Right kidney (tissue), 1 donor: ENCODE results near the gene CCDC93.
"Not testable (repeated sequence)": the region's sequence is repeated elsewhere in the genome, so short reads cannot be mapped to it uniquely, and the experiment has no call there.

ENCODE experiments used
- DNase-seq: peaks from one replicate; pipeline ENCODE4 v3.0.0-alpha.2; 2016

Gene CCDC93

DNA sequence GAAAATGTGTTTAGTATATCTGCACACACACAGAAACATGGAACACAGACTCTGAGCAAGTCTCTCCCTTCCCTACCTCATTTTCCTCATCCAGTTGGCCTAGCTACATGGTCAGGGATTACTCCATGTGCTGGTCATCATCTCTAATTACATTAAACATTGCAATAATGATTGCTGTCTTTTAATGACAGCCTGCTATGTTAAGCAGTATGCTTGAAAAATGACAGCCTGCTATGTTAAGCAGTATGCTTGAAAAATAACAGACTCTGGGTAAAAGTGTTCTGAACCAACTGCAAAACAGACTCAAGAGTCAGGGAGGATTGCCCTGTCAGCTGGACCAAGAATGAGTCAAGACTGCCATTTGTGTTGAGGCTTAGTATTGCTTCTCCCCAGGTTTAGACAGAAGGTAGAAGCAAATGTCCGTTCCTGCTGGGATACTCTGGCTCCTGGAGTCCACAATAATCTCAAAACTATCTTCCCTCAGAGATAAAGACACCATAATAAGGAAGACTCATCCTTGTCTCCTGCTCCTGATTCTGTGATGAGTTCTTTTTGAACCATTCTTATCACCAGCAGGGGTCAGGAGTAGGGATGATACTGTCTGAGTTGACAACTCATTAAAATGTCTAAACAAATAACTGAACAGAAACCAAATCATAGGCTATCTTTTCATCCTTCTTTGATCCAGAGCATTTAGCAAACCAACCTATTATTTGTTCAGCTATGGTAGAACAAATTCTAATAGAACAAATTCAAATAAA is 57.7 kb downstream of the CCDC93 start:
- DNase-seq: no peak

- DNase-seq: no peak
These were observed 60.6 kb downstream of the CCDC93 start for GRCh38 chr2:117953231-117953630.

DNA sequence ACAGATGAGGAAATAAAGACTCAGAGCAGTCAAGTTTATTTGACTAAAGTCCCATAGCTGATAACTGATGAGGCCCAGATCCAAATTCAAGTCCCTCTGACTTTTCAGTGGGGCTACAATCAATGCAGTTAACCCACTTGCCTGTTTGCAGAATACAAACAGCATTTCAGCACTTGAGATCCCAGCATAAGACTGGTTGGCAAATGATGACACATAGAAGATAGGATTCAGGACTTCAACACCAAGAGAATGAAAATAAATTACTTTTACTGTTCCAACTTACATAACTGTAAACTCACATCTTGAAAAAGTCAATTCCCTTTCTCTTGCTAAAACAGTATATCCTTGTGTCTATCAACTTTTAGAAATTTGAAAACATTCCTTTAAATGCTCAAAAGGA is 61.2 kb downstream of the CCDC93 start:
- no peak for DNase-seq

DNA sequence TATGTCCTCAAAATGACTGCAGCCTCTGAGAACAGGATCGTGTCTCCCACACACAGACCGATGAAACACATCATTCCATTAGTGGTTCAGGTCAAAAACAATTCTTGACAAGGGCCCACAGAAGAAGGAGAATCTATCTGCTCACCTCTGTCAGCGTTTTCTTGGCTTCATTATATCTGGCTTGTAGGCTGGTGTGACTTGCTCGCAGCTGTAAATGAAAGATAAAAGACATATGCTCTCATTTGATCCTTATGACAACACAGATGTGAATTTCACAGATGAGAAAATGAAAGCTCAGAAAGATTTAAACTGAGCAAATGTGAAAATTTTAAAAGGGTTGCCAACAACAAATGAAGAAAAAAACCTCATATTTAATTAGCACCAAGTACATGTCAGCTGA is 61.6 kb downstream of the CCDC93 start:
- no peak for DNase-seq

DNA sequence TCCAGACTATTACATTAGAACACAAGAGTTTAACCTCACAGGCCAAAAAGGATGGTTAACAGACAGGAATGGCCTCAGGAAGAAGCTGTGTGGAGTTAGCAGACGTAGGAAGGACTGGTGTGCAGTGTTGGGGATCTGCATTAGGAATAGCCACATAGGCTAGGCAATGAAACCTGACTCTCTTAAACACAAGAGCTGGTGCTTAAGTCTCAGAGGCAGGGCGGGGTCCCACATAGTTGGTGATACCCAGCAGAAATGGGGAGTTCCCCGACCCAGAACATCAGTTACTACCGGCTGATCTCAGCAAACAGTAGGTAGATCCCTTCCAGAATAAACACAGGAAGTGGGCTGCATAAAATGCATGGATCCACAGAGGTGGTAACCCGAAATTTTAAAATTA is 64.1 kb downstream of the CCDC93 start:
- no peak for DNase-seq

DNA sequence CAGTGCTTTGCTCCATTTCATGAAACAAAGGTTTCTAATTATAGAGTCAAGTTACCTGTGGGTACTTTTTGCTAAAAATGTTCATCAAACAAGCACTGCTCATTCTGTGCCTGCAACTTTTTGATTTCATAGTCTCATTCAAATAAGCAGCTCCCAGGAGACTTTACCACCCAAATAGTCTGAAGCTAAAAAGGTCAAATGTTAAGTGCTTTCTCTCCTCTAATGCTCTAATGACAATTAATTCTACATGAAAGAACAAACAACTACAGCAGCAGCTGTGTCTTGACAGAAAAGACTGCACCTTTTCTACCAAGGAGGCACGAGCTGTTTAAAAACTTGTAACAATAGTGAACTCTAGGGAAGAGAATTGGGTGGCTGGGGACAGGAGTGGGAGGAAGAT is 65.3 kb downstream of the CCDC93 start:
- no peak for DNase-seq

DNA sequence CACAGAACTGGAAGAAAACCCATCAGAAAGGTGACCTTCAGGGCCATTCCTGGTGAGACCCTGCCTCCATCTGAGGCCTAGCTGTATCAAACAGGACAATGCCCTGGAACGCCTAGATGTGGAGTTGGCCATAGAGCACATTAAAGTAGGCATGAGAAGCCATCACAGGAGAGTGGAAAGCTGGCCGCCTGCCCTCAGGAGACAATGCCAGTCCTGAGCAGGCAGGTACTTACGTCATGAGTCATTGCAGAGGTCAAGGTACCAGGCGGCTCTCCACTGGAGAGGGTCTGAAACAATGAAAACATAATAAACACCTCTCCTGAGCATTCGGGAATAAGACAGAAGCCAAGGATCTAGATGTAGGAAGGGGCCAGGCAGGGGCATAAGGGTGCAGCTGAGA is 68.6 kb downstream of the CCDC93 start:
- DNase-seq: no peak

DNA sequence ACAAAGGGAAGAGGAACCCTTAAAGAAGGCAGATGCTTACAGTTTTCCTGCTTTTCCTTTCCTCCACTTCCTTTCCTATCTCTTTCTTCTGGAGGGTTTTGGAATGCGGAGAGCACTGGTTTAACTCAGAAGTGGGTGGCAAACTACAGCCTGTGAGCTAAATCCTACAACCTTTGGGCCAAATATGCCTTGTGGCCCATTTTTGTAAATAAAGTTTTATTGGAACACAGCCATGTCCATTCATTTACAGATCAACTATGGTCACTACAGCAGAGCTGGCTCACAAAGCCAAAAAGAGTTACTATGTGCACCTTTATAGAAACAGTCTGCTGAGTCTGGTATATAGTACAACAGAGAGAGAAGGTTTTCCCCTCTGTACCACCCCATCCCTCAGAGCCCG is 69.1 kb downstream of the CCDC93 start:
- DNase-seq: no peak

GRCh38 chr2:117943013-117943672 is 70.7 kb downstream of the CCDC93 start:
- no peak for DNase-seq

- no peak for DNase-seq
These were observed 71.3 kb downstream of the CCDC93 start for GRCh38 chr2:117942551-117942950.

GRCh38 chr2:117941693-117942092 is 72.2 kb downstream of the CCDC93 start:
- no peak for DNase-seq

DNA sequence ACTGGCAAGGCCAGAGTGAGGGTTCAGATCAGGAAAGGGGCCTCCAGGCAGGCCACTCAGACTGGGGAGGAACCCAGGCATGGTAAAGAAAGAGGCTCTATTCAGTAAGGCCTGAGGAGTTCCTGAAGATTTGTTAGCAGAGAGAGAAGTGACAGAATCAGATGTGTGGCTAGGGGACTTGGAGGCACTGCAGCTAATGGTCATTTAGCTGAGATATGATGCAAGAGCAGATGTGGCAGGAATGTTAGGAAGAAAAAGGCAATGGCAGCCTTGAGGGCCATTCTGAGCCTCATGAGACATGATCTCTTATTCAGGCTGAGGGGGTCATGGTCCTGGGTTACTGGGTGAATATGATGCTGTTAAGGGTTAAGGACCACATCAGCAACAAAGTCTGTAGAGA is 73.4 kb downstream of the CCDC93 start:
- no peak for DNase-seq

DNA sequence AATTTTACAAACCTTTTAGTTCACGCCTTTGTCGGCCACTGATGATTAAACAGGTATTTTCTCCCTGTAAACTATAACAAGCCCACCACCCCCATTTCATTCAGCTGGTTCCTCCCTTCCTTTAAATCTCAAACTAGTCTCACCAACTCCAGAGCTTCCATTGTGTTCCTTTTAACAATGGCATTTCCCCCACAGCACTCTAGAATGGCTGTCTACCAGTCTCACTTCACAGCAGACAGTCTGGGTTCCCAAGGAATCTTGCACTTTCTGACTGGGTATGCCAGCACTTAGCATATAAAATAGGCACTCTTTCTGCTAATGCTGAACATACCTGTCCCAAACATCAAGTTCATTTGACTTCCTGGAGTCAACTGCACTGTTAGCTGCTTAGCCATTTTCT is 75.3 kb downstream of the CCDC93 start:
- DNase-seq: no peak

GRCh38 chr2:117936871-117937428 is 76.9 kb downstream of the CCDC93 start:
- DNase-seq: no peak

GRCh38 chr2:117935954-117936353 is 77.9 kb downstream of the CCDC93 start:
- DNase-seq: no peak

DNA sequence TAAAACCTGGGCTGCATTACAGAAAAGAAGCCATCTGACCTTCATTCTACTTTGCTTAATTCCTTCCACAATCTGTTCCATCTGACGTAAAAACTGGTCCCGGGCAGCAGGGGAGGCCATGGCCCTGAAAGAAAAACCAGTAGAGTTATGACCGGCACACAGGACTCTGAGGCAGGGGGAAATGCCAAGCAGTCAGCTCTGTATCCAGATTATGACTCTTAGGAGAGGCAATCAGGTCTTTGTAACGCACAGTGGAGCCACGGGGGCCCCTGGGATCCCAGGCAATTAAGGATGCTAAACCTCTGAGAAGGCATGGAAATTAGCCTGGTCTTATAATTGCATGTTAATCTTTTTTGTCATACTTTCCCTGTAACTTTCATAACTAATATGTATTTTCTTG is 78.4 kb downstream of the CCDC93 start:
- no peak for DNase-seq

DNA sequence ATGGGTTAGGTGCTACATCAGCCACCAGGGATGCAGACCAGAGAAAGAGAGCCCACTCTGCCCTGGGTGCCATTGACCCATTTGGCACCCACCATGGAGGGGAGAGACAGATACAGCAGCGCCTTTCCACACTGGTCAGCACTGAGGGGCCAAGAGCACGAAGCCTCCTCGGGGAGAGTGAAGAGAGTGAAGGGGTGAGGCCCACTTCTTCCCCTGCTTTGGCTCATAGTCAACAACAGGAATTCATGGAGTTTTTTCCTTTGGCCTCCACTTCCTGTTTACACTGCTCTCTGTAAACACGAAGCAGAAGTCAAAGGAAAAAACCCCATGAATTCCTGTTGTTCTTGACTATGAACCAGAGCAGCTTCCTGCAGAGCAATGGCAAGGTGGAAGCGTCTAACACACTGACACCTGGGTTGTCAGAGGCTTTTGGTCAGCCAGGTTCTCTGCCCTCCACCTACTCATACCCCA is 80.0 kb downstream of the CCDC93 start:
- no peak for DNase-seq

DNA sequence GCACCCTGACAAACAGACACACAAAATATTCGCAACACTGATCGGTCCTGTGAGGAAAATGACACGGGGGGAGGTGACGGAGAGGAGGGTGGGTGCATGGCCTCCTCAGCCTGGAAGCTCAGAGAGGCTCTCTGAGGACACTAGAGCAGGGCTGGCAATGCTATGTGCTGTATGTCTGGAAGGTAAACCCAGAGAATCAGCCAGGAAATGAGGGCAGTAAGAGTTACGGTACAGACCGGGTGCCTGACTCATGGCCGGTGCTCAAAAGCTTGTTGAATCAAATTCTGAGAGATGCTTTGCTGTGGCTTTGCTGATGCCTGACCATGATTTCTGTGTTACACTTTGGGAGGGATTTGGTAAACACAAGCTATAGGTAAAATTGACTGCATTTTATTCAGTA is 81.9 kb downstream of the CCDC93 start:
- DNase-seq: no peak

DNA sequence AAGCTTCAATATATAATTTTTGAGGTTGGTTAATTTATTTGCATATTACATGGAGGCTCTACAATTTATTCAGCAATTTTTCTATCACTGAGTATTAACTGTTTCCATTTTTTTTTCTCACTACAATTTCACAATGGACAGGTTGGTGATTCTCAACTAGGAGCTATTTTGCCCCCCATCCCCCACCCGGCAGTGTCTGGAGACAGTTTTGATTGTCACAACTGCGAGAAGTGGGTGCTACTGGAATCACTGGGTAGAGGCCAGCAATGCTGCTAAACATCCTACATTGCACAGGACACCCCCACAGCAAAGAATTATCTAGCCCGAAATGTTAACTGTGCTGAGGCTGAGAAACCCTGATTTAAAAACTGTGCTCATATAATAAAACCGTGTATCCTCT is 82.6 kb downstream of the CCDC93 start:
- DNase-seq: no peak

DNA sequence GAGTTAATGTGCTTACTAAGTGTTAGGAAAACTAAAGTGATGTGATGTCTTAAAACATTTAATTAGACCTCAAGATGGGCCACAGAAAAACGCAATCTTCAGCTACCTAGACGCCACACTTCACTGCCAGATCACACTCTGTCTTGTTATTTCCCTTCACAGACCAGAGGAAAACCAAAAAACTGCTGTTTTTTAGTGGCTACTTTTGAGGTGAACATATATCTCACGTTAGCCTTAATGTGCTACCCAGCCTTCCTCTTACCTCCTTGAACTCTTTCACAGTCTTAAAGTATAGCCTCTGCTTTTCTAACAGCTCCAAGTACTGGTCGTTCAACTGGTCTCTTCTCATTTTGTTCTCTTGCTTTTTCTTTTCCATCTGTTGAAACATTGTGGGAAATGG is 83.1 kb downstream of the CCDC93 start:
- no peak for DNase-seq

- DNase-seq: not testable (repeated sequence)
These were observed 90.4 kb downstream of the CCDC93 start for GRCh38 chr2:117923471-117923870.

DNA sequence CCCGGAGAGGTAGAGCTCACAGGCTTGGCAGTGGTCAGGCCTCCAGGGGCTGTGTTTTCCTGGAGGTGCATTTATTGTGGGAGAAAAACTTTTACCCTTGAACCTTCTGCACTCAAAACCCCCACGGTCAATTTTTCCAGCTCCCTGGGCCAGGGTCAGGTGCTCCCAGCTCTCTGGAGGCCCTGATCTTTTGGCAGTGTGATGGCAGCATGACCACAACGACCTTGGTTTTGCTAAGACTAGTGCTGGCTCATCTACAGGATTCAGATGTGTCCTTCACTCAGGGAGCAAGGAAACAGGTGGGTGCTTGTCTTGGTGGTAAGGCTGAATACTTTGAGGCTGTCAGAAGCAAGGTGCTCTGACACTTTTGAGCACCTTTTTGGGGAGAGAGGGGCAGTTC is 92.3 kb downstream of the CCDC93 start:
- DNase-seq: no peak

DNA sequence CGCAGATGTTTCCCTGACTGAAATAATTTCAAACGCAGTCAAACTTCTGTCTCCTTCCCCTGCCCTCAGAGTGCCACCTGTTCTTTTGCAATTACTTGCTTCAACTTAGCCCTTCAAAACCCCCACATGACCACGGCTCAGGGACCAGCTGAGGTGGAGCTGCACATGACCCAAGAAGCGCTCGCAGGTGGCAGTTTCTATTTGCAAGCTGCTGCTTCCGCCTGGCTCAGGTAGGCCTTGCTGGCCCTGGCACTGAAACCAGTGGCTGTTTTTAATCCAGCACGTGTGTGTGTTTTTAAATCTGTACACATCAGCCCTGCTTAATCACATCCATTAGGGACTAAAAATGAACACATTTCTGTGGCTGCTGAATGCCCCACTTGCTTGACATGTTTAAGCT is 95.3 kb downstream of the CCDC93 start:
- no peak for DNase-seq
